Psoas muscle (tissue), 8 donors: ENCODE results near the gene GMPR. TPM values are rescaled to one million over a fixed set of nuclear protein-coding genes. Genes with fewer than 3 reads are reported as not detected.

Source experiments
- ATAC-seq, 4 donors: fragments of 200-7000 bp; cut with Tn5 transposase; one replicate each; pipeline ENCODE4 v1.9.1; 2020; ENCODE audit warnings: moderate library complexity in 3 of 4, mild to moderate bottlenecking in 2 of 4
- DNase-seq, 2 donors: peaks; one replicate each; pipeline ENCODE4 v3.0.0-alpha.2; 2020
- H3K27ac ChIP-seq: fragments of 200-600 bp; one replicate; pipeline ENCODE4 v1.8.0; 2022
- H3K27me3 ChIP-seq, 3 donors: fragments of 200-600 bp in 1 of 3; one replicate each; pipeline versions ENCODE4 v1.6.1 to v1.8.0; 2013 to 2022; ENCODE audit warnings: low read length in 2 of 3, mild to moderate bottlenecking in 2 of 3, moderate library complexity in 1 of 3; ENCODE audit not compliant: insufficient read depth in 3 of 3
- H3K36me3 ChIP-seq, 2 donors: fragments of 200-600 bp in 1 of 2; one replicate each; pipeline versions ENCODE4 v1.6.1 to v1.8.0; 2013 to 2022; ENCODE audit warnings: low read depth in 1 of 2, mild to moderate bottlenecking in 1 of 2, moderate library complexity in 1 of 2; ENCODE audit not compliant: insufficient read depth in 1 of 2
- H3K4me1 ChIP-seq: fragments of 200-600 bp; one replicate; pipeline ENCODE4 v1.8.0; 2022
- H3K4me3 ChIP-seq: fragments of 200-600 bp; one replicate; pipeline ENCODE4 v1.8.0; 2022; ENCODE audit warnings: mild to moderate bottlenecking
- H3K9me3 ChIP-seq: fragments of 200-600 bp; one replicate; pipeline ENCODE4 v1.8.0; 2022
- CTCF ChIP-seq: fragments of 200-600 bp; IDR thresholded peaks from one replicate; pipeline ENCODE4 v1.8.0; 2022; ENCODE audit warnings: antibody characterized with exemption
- WGBS, 3 donors: extraction: QIAGEN DNeasy Blood & Tissue Kit; methylation state at CpG; one replicate each; pipeline versions ENCODE4 v1.1.6 to v1.1.7; 2013; 5-methylcytosine and 5-hydroxymethylcytosine counted together
- intact Hi-C, 2 donors: fragments of 100-400 bp; cut with DNase I; formaldehyde crosslinking; loops; one replicate each; pipeline versions ENCODE4 v1.11.0 to v1.14.2; 2022
- polyA plus RNA-seq, 3 donors: library from polyadenylated mRNA; stranded (reverse); fragments of 200-250 nt; gene quantifications; one replicate each; pipeline ENCODE4 v1.2.3, GENCODE V29; 2013
- total RNA-seq, 4 donors: library from RNA; stranded (reverse); fragmentation: NEBNext Ultra II Directional in 2 of 4; extraction: Animal tissue kit (Norgen Biotek cat#: 25700) in 2 of 4; gene quantifications; one replicate each; pipeline versions ENCODE4 v1.2.1 to v1.2.4, GENCODE V29; 2021 to 2023
- donor health status: healthy with polysubstance abuse.
- donor health status: DM: no; HTN: no; CAD: no; lungs with moderate emphysema.
- donor health status: Bipolar disorder and iron deficiency.
- donor health status: healthy.
- donor health status: DM: yes; HTN: yes; CAD: no.
- donor health status: DM: no; HTN: no; CAD: no.
- donor health status: DM: no; HTN: no; CAD: no.
- donor health status: DM: yes; HTN: yes; CAD: no.

GMPR gene
- total and polyA plus RNA-seq, 7 donors: 26.6 to 286 (median 230) TPM

- WGBS, 3 donors: 87 to 89% (median 87%) methylated on average over 9 of the region's 9 CpGs
- TF ChIP-seq CTCF: no peak
- Histone ChIP-seq H3K27me3 (no peaks in the 10 kb centered on the region), H3K4me1 (peaks cover 9% of the 10 kb centered on the region), H3K36me3 (no peaks in the 10 kb centered on the region), H3K27ac (no peak overlapping the region), H3K4me3 (no peak overlapping the region), H3K9me3 (no peaks in the 10 kb centered on the region)
- no peak for DNase-seq
- intact Hi-C loops: no loop called here
- peak in 1 of 4 donors; percentile 10 for ATAC-seq
Measured at GRCh38 chr6:16230953-16231352, 7.4 kb upstream of the GMPR start.

GRCh38 chr6:16232086-16232485, 6.3 kb upstream of the GMPR start:
- H3K27me3 ChIP-seq: no peaks in the 10 kb centered on the region
- ATAC-seq (no peak), DNase-seq (no peak)
- WGBS, 3 donors: 93 to 97% (median 93%) methylated on average over 5 of the region's 5 CpGs
- peaks cover 19% of the 10 kb centered on the region for H3K4me1 ChIP-seq
- no peak for TF ChIP-seq CTCF
- H3K4me3 ChIP-seq: no peak overlapping the region
- intact Hi-C loops: no loop called here
- no peak overlapping the region for H3K27ac ChIP-seq
- H3K9me3 ChIP-seq: no peaks in the 10 kb centered on the region
- no peaks in the 10 kb centered on the region for H3K36me3 ChIP-seq

GRCh38 chr6:16236009-16236501, 2.3 kb upstream of the GMPR start:
- H3K4me3 ChIP-seq: peak overlapping the region; percentile 35
- no peaks in the 10 kb centered on the region for H3K9me3 ChIP-seq
- H3K27ac ChIP-seq: peak overlapping the region; percentile 93
- no peak for DNase-seq
- H3K4me1 ChIP-seq: peaks cover 28% of the 10 kb centered on the region
- 67 to 71% (median 69%) methylated on average over 4 of the region's 4 CpGs for WGBS, 3 donors
- intact Hi-C loops: no loop called here
- no peaks in the 10 kb centered on the region for H3K27me3 ChIP-seq
- ATAC-seq: no peak
- TF ChIP-seq CTCF: no peak
- no peaks in the 10 kb centered on the region for H3K36me3 ChIP-seq

- H3K27me3 ChIP-seq: no peaks in the 10 kb centered on the region
- intact Hi-C loops: no loop called here
- TF ChIP-seq CTCF: no peak
- no peaks in the 10 kb centered on the region for H3K36me3 ChIP-seq
- peaks cover 35% of the 10 kb centered on the region for H3K4me1 ChIP-seq
- no peaks in the 10 kb centered on the region for H3K9me3 ChIP-seq
- no peak for ATAC-seq
- peak overlapping the region; percentile 35 for H3K4me3 ChIP-seq
- 2 to 8% (median 7%) methylated on average over 3 of the region's 3 CpGs for WGBS, 3 donors
- H3K27ac ChIP-seq: peak overlapping the region; percentile 93
- DNase-seq: no peak
Measured at GRCh38 chr6:16236631-16237199, 1.7 kb upstream of the GMPR start.

GRCh38 chr6:16237242-16237641, 1.1 kb upstream of the GMPR start:
- Histone ChIP-seq H3K9me3 (no peaks in the 10 kb centered on the region), H3K36me3 (no peaks in the 10 kb centered on the region), H3K27ac (peak overlapping the region; percentile 93), H3K4me1 (peaks cover 40% of the 10 kb centered on the region), H3K4me3 (no peak overlapping the region), H3K27me3 (no peaks in the 10 kb centered on the region)
- intact Hi-C loops: no loop called here
- WGBS, 3 donors: 94 to 97% (median 95%) methylated on average over 7 of the region's 7 CpGs
- no peak for TF ChIP-seq CTCF
- no peak for ATAC-seq
- no peak for DNase-seq
